RPMI8226 (cell line): Measurements from ENCODE around the gene KCNQ1.

Experiments
- DNase-seq: peaks from one replicate; pipeline ENCODE4 v3.0.0-alpha.2; 2015

The KCNQ1 gene

DNA sequence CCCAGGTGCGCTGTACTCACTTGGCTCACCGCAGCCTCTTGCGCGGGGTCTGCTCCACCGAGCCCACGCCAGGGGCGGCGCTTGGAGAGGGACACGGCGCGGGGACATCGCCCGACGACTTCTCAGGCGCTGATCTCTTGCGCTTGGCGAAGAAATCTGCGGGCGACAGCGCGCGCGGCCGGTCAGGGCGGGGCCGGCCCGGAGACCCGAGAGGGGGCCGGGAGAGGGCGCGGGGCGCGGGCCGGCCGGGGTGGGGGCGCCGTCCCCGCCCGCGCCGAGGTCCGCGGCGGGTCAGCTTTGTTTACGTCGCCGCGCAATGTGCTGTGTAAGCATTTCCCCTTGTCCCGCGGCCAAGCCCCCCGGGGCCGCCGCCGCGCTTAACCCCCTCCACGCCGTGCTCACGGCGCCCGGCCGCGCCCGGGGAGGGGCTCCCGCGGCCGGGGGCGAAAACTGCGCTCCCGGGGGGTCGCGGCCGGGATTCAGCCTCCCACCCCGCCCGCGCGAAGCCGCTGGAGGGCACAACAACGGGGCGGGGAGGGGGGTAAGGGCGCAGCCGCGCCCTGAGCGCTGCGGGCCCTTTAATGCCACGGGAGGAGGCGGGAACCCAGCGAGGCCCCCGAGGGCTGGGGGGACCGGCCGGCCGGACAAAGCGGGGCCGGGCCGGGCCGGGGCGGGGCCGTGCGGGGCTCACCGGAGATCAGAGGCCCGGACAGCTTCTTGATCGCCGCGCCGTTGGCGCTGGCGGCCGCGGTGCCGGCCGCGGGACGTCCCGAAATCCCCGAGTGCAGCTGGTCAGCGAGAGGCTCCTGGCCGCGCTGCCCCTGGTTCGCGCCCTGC, 439.4 kb downstream of the KCNQ1 start:
- peak; percentile 52 for DNase-seq

DNA sequence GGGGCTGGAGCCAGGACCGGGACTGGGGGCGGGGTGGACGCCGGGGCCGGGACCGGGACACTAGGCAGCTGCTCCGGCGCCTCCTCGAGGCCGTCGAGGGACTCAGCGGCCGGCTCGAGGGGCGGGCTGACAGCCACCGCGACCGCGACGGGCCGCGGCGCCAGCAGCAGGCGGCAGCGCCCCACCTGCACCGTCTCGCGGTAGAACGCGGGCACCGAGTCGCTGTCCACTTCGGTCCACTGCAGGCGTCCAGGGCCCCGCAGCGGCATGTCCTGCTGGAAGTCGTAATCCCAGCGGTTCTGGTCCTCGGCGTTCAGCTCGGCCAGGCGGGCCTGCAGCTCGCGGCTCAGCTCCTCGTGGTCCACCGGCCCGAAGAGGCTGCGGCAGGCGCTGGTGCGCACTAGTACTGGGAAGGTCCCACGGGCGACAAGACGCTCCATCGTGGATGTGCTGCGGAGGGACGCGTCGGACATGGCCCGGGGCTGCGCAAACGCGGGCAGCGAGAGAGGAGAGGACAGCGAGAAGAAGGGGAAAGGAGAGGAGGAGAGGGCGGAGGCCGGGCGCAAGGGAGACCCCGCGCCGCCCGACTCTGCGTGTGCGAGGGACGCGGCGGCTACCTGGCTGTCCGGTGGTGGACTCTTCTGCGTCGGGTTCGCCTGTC, 440.3 kb downstream of the KCNQ1 start:
- peak; percentile 73 for DNase-seq

DNA sequence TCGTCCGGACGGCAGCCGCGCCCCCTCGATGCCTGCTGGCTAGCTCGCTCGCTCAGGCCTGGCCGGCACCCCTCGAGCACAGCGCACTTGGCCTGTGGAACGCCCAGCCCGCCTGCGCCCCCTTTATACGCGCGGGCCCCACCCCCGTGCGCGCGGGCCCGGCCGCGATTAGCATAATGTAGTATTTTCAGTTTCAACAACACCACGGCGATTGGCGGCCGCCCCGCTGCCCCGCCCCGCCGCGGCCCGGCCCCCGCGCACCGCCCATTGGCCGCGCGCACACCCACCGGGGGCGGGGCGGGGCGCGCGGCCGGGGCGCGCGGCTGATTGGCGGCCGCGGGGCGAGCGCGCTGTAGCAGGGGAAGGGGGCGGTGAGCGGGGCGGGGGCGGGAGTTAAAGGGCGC, 440.9 kb downstream of the KCNQ1 start, which contains the start of gene CDKN1C:
Gene CDKN1C, minus strand, starts transcription at position 98 of the 404 bp plus-strand sequence. CDS start 319 bp downstream, outside the sequence.
- DNase-seq, result peak; percentile 86

DNA sequence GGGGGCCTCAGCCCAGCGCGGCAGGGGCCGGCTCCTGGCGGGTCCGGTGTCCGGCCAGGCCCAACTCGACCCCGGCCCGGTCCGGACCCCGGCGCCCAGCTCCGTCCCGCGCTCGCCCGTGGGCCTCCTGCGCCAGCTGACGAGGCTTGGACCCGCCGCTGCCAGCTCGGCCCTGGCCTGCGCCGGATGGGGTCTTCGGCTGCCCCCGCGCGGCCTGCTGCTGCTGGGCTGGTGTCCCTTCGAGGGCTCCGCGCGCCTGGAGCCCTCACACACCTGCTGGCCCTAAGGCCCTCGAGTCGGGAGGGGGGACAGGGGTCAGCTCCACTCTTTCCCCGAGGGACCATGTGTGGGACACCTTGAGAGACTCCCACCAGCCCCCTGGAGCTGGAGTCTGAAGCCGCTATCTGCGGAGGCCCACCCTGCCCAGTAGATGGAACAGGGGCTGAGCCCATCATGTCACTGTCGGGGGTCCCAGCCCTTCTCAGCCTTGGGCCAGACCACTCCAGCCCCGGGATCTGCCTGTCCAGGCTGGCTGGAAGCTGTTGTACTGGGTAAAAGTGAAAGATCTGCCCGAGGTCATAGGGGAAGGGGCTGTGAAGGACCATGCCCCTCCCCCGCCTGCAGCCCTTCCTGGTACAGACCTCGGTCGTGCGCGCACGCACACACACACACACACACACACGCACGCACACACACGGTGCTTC, 441.5 kb downstream of the KCNQ1 start:
- peak; percentile 23 for DNase-seq

DNA sequence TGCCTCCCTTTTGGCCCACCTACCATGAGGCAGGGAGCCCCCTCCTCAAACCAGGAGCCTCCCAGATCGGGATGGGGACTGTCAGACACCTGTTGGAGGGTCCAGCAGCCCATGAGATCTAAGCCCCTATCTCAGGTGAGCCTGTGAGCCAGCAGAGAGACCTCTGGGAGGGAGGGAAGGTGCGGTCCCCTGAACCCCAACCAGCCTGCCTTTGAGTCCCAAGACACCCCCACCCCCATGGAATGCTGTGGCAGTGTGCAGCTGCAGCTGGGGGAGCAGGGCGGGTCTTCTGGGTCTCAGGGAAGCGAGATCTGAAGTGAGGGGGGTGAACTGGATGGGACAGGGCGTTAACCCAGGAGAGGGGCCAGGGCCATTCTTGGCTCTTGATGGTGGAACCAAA, 442.1 kb downstream of the KCNQ1 start:
- no peak for DNase-seq

DNA sequence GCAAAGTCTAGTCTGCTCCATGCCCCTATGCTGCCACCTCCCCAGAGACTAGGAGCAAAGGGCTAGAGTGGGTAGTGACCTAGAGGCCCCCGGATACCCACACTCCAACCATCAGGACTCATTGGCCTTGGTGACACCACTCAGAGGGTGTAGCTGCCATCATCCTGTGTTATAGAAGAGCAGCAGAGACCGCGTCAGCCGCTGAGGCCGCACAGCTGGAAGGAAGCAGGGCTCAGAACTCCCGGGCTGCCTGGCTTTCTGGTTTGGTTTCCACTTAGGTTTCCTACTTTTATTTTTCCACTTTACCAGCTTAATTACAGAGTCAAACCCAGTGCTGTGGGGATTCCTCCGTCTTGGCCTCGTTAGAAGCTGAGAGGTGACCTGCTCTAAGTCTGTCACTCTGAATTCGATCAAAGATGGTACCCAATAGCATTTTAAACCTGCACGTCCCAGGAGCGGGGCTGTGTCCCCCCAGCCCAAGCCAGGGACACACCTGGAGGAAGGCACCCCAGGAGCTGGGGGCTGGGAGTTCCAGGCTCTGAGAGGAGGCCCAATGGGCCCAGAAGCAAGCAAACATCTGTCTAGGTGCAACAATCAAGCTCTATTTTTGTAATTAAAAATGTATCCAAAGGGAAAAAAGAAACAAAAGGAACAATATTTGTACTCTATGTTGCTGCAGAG, 442.8 kb downstream of the KCNQ1 start:
- no peak for DNase-seq

DNA sequence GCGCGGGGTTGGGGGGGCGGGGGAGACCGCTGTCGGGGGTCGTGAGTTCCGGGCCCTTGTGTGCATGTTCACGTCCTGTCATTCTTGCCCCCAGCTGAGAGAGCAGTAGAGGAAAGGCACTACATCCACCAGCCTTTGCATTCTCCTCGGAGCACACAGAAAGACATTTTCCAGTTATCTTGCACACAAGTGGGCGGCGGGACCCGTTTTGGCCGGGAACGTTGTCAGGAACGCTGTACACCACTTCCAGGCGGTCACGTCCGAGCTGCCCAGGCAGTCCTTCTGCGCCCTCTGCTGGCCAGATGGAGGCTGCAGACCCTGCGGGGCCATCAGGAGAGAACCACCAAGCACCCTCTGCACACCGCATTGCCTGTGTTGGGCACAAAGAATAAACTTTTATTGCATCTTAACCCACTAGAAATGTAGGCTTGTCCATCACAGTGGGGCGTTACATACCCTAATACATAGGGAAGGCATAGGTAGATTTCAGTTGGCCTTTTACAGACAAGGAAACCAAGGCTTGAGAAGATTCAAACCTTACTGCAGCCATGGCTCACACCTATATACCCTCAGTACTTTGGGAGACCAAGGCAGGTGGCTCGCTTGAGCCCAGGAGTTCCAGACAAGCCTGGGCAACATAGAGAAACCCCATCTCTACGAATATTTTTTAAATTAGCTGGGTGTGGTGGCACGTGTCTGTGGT, 443.6 kb downstream of the KCNQ1 start:
- DNase-seq, result peak; percentile 81

DNA sequence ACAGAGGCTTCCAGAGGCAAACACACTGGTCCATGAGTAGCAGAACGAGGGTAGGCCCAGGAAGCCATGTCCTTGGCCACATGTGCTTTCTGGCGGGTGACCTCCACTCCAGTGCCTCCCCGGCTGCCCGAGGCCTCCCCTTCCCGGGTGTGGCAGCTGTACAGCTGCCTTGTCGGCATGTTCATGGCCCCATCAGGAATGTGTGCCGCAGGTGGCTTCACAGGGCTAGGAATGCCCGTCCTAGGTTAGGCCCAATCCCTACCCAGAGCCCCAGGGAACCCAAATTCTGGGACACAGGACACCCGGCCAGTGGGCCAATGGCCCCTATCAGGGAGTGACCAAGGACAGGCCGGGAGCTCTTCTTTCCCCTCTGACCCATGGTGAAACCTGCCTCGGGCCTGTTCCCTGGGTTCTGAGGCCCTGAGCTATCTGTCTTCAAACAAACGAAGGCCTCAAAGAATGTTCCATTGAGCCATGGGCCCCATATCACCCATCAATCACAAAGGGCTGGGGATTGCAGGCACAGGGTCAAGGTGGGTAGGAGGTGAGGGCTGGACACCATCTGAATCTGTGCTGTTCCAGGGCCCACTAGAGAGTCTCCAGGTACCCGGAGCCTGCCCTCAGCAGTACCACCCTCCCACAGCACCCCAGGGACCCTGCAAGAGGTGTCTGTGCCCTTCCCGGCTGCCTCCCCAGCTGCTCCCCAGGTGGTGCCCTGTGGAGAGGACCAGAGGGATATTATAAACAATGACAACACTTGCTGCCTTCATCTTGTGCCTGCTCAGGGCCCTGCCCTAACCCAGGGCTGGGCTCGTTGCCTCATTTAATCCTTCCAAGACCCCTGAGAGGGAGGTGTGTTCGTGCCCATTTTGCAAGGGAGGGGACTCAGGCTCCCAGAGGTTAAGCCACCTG, 444.8 kb downstream of the KCNQ1 start:
- DNase-seq, result no peak

DNA sequence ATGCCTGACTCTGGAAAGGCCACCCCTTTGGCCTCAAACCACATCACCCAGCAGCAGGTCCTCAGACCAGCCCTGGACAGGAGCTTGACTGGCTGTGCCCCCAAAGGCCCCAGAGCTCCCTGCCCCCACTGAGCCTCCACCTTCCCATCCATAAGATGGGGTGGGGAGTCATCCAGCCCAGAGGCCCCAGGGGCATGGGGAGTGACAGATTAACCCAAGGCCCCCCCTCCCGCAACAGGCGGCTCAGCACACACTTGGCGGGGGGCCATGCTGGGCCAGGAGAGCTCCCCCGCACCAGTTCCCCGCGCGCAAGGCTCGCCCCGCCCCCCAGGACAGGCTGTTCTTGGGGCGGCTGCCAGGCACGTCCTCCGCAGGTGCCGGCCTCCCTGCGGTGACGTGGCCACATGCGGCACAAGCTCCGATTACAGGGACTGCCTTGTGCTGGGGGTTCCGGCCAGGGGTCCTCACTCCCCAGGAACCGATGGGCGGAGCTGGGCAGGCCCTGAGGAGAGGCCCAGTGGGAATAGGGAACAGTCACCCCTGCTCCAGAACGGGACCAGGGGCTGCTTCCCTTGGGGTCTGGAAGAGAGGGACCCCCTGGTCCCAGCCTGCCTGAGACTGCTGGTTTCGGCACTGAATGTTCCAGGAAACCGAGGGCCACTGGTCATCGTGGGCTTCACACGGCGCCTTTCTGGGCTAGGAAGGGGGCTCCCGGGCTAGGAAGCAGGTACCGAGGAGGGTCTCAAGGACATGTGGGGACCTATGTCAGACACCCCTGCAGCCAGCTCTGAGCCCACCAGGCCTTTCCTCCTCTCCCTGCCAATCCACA, 445.9 kb downstream of the KCNQ1 start:
- DNase-seq, result no peak

DNA sequence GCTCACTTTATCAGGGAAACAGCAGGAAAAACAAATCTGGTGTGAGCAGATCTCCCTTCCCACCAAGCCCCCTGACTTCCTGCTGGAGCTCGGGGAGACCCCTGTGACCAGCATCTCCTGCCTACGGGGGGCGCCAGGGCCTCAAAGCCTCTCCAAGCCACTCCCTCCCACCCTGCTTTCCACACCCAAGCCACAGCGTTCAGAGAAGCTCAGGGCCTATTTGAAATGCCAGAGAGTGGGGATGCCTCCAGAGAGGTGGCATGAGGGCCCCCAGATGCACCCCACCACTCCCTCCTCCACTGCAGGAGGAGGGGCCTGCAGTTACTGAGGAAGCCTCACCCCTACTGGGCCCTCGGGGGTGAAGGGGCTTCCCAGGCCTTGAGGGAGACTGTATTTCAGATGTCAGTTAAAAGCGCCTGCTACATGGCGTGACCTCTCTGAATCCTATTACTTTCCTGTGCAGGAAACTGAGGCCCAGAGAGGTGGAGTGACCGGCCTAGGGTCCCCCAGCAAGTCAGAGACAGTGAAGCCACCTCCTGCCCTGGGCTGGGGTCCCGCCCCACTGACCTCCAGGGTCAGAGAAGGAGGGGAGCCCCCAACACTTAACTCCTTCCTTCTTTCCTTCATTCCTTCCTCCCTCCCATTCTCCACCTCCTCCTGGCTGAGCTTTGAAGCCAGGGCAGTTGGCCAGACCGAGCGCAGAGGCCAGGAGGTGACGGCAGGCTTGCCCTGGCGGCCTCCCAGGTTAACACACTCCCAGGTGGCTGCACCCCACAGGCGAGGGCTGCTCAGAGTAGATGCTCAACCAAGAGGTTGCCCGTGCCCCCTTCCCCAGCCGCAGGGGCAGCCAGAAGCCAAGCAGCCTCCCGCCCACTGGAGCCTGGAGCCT, 446.8 kb downstream of the KCNQ1 start:
- peak; percentile 57 for DNase-seq

DNA sequence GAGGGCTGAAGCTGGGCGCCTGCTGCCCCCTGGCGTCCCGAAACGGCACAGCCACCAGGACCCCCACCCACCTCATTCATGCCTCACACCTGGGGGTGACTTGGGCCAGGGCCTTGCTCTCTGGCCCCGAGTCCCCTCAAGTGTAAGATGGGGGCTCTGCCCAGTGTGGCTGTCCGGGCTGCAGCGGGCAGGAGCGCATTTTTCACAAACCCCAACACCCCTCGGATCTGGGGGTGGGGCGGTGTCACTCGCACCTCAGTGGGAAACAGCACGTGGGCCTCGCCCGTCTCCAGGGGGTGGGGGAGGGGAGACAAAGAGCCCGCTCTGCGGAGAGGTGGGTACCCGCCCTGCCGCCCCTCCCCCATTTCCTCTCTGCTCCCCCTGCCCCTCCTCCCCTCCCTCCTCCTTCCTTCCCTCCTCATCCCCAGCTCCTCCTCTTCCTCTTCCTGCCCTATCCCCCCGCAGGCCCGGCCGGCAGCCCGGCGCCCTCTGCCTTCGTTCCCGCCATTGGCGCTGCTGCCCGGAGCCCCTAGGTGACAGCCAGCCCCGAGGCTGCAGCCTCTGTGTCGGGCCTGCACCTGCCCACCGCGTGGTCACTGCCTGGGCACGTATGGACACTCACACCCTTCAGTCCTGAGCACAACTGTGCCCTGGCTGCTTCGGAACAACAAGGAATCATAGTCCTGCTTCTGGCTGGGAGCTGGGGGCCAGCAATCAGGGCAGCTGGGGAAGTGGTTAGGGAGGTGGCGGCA, 447.6 kb downstream of the KCNQ1 start:
- DNase-seq, result peak; percentile 59

DNA sequence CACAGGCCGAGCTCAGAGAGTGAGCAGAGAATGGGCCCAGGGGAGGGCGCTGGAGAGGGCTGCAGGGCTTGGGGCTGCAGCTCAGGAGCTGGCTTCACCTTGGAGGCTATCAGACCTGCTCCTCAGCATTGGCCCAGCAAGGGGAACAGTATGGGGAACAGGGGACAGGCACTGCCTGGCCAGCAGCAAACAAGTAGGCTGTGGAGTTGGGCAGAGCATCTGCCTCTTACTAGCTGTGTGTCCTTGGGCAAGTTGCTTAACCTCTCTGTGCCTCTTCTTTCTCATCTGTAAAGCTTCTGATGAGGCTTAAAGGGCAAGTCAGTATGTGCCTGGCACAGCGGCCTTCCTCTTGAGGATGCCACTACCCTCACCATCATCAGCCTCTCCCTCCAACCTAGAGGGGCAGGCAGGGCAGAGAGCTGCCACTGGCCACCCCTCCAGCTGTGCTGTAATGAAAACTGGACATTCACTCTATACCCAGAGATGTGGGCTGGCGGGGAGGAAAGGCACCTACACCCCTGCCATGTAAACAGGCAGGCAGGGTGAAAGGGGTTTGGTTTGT, 448.2 kb downstream of the KCNQ1 start:
- DNase-seq, result peak; percentile 57

DNA sequence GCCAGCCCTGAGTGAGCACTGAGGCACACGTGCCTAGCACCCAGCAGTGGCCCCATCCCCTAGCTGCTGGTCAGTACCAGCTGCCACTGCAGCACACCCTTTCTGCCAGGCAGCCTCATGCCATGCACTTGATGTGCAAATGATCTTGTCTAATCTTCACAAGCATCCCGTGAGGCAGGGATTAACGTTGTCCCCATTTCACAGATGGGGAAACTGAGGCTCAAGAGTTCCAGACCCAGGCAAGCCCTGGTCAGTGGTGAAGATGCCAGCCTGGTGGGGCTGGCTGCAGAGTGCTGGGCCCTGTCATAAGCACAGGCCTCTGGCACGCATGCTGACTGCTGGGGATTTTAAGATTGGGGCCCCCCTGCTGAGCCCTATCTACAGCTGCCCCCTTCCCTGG, 449.1 kb downstream of the KCNQ1 start:
- no peak for DNase-seq

DNA sequence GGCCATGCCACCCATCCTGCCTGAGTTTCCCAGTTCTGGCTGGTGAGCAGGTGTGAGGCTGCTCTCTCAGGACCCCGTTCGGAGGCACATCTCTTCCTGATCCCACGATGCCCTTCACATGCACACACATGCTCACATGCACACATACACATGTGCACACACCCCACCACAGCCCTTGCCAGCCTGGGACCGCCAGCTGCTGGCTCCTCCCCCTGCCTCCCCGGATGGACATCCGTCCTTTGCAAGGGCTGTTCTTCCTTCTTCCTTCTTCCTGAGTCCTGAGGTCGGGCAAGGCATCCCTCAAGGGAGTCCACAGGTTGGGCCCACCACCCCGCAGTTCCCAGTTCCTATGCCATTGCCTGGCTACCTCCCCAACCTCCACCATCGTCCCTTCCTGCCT, 451.2 kb downstream of the KCNQ1 start:
- no peak for DNase-seq

DNA sequence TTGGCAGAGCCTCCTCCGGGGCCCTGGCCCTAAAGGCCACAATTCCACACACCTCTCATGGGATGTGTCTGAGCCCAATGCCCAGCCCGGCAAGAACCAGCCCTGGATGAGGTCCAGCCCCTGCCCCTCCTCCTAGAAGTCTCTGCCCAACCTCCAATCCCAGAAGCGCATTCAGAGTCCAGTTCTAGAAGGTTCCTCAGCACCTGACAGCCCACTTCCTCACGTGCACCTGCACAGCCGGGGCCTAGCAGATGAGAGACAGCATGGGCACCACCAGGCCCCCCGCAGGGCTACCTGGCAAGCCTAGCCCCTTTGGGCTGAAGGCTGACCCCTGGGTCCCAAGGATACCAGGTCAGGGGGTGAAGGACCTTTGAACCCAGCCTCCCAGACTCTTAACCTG, 452.2 kb downstream of the KCNQ1 start:
- no peak for DNase-seq

DNA sequence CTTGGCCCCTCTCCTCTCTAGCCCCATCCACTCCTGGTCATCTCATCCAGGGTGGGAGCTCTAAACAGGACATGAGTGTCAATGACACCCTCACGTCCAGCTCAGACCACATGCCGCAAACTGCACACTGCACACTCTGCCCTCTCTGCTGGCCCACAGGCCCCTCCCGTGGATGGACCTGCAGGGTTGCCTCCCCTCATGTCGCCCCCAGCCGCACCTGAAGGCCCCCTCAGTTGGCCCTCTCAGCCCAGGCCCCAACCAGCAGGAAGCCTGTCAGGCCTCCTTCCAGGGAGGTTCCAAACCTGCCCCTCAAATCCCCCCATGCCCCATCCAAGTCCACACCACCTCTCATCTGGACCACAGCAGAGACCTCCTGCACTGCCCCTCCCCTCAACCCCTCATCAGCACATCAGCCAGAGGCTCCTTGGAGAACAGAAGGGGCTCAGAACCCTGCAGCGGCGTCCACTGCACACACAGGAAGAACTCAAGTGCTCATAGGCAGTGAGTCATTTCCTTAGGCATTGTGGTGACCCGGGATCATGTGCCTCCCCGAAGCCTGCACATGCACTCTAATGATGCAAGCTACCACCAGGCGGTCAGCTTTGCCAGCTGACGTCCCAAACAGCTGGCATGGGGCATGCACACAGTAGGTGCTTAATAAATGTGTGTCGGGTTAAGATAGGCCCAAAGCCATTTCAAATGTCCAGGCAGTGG, 453.7 kb downstream of the KCNQ1 start:
- DNase-seq, result peak; percentile 57
